RWPE2 (cell line): ENCODE data around the gene TOMM6.

Source experiments
- ATAC-seq: fragments of 200-7000 bp; cut with Tn5 transposase; 3 replicates; pipeline ENCODE4 v1.9.1; 2021; ENCODE audit warnings: low read depth
- DNase-seq: peaks from one replicate; pipeline ENCODE4 v3.0.0-alpha.2; 2020; ENCODE audit warnings: low spot score
- H3K27ac ChIP-seq: fragments of 450-650 bp; 2 replicates; pipeline ENCODE4 v1.5.1; 2017; ENCODE audit warnings: mild to moderate bottlenecking; ENCODE audit not compliant: poor library complexity, severe bottlenecking
- H3K27me3 ChIP-seq: fragments of 250-450 bp; sonication (Bioruptor Pico); 2 replicates; pipeline ENCODE4 v1.5.1; 2021; ENCODE audit warnings: mild to moderate bottlenecking, moderate library complexity; ENCODE audit not compliant: insufficient read depth, poor library complexity, severe bottlenecking
- H3K36me3 ChIP-seq: fragments of 250-450 bp; sonication (Bioruptor Pico); 2 replicates; pipeline ENCODE4 v1.5.1; 2020; ENCODE audit warnings: low read depth, mild to moderate bottlenecking, moderate library complexity
- H3K4me1 ChIP-seq: fragments of 250-450 bp; sonication (Bioruptor Pico); 2 replicates; pipeline ENCODE4 v1.5.1; 2021; ENCODE audit warnings: mild to moderate bottlenecking, moderate library complexity; ENCODE audit not compliant: insufficient read depth, poor library complexity, severe bottlenecking
- H3K4me3 ChIP-seq: fragments of 250-450 bp; sonication (Bioruptor Pico); 2 replicates; pipeline ENCODE4 v1.5.1; 2021; ENCODE audit warnings: mild to moderate bottlenecking, moderate library complexity; ENCODE audit not compliant: severe bottlenecking
- H3K9me3 ChIP-seq: fragments of 250-450 bp; sonication (Bioruptor Pico); 2 replicates; pipeline ENCODE4 v1.5.1; 2021; ENCODE audit warnings: mild to moderate bottlenecking, moderate library complexity; ENCODE audit not compliant: severe bottlenecking
- CTCF ChIP-seq: fragments of 450-650 bp; IDR thresholded peaks from one replicate; pipeline ENCODE4 v1.5.1; 2017; ENCODE audit warnings: mild to moderate bottlenecking, moderate library complexity; ENCODE audit not compliant: poor library complexity, severe bottlenecking

Gene TOMM6

GRCh38 chr6:41769376-41769775 lies 18.1 kb upstream of the TOMM6 start:
- Histone ChIP-seq H3K9me3 (no peaks in the 10 kb centered on the region), H3K27ac (no peak overlapping the region), H3K27me3 (no peaks in the 10 kb centered on the region), H3K36me3 (peaks cover 18% of the 10 kb centered on the region), H3K4me1 (peaks cover 7% of the 10 kb centered on the region), H3K4me3 (no peak overlapping the region)
- no peak for ATAC-seq
- no peak for TF ChIP-seq CTCF
- no peak for DNase-seq

- no peaks in the 10 kb centered on the region for H3K27me3 ChIP-seq
- H3K4me3 ChIP-seq: no peak overlapping the region
- TF ChIP-seq CTCF: no peak
- DNase-seq: no peak
- no peak for ATAC-seq
- no peak overlapping the region for H3K27ac ChIP-seq
- H3K4me1 ChIP-seq: peaks cover 7% of the 10 kb centered on the region
- no peaks in the 10 kb centered on the region for H3K9me3 ChIP-seq
- H3K36me3 ChIP-seq: peaks cover 30% of the 10 kb centered on the region
Measured at GRCh38 chr6:41770381-41771057, 17.0 kb upstream of the TOMM6 start.

GRCh38 chr6:41771058-41771983 lies 16.2 kb upstream of the TOMM6 start:
- H3K4me3 ChIP-seq: no peak overlapping the region

GRCh38 chr6:41774841-41775240 lies 12.7 kb upstream of the TOMM6 start:
- Histone ChIP-seq H3K4me1 (peaks cover 3% of the 10 kb centered on the region), H3K9me3 (no peaks in the 10 kb centered on the region), H3K4me3 (no peak overlapping the region), H3K27me3 (no peaks in the 10 kb centered on the region), H3K36me3 (peaks cover 55% of the 10 kb centered on the region), H3K27ac (no peak overlapping the region)
- DNase-seq (no peak), ATAC-seq (no peak)
- TF ChIP-seq CTCF: no peak

More at GRCh38 chr6:41771058-41771983, 16.2 kb upstream of the TOMM6 start:
- Histone ChIP-seq H3K27me3 (no peaks in the 10 kb centered on the region), H3K36me3 (peaks cover 38% of the 10 kb centered on the region), H3K27ac (no peak overlapping the region), H3K9me3 (no peaks in the 10 kb centered on the region), H3K4me1 (peaks cover 7% of the 10 kb centered on the region)
- ATAC-seq: no peak
- no peak for TF ChIP-seq CTCF
- DNase-seq: no peak
